Islet precursor cell (in vitro differentiated cells): ENCODE results near the gene BLM.

Source experiments
- DNase-seq: peaks from one replicate; pipeline ENCODE4 v3.0.0-alpha.2; 2018

The BLM gene

GRCh38 chr15:90790561-90790960 lies 73.4 kb downstream of the BLM start:
- no peak for DNase-seq

GRCh38 chr15:90794538-90794937 lies 77.4 kb downstream of the BLM start:
- no peak for DNase-seq

GRCh38 chr15:90799639-90800170 lies 82.6 kb downstream of the BLM start:
- DNase-seq: no peak

- no peak for DNase-seq
Observed at GRCh38 chr15:90801803-90802202, 84.7 kb downstream of the BLM start.

GRCh38 chr15:90807074-90807785 lies 90.1 kb downstream of the BLM start:
- no peak for DNase-seq

- DNase-seq: no peak
Observed at GRCh38 chr15:90807786-90808086, 90.6 kb downstream of the BLM start.

- DNase-seq: no peak
Observed at GRCh38 chr15:90808517-90809235, 91.5 kb downstream of the BLM start.

GRCh38 chr15:90809536-90809935 lies 92.4 kb downstream of the BLM start:
- DNase-seq: no peak

GRCh38 chr15:90810354-90810753 lies 93.2 kb downstream of the BLM start:
- no peak for DNase-seq

GRCh38 chr15:90812171-90812957 lies 95.2 kb downstream of the BLM start:
- DNase-seq: no peak

- no peak for DNase-seq
Observed at GRCh38 chr15:90812958-90813265, 95.8 kb downstream of the BLM start.

GRCh38 chr15:90813796-90814190 lies 96.6 kb downstream of the BLM start:
- DNase-seq: no peak

GRCh38 chr15:90814191-90814821 lies 97.2 kb downstream of the BLM start:
- no peak for DNase-seq

GRCh38 chr15:90816401-90817116 lies 99.4 kb downstream of the BLM start:
- DNase-seq: no peak

- no peak for DNase-seq
Observed at GRCh38 chr15:90817117-90818057, 100.2 kb downstream of the BLM start.

GRCh38 chr15:90818251-90819210 lies 101.4 kb downstream of the BLM start:
- no peak for DNase-seq

- no peak for DNase-seq
Observed at GRCh38 chr15:90819390-90819789, 102.2 kb downstream of the BLM start.

- no peak for DNase-seq
Observed at GRCh38 chr15:90819850-90820249, 102.7 kb downstream of the BLM start.

GRCh38 chr15:90820481-90820880 lies 103.3 kb downstream of the BLM start:
- DNase-seq: no peak

- no peak for DNase-seq
Observed at GRCh38 chr15:90822204-90822955, 105.2 kb downstream of the BLM start.
